AG10803 (cell line): ENCODE data around the gene CTXN1.
"Not testable (repeated sequence)": the region's sequence is repeated elsewhere in the genome, so short reads cannot be mapped to it uniquely, and the experiment has no call there.

ENCODE experiments used
- DNase-seq: peaks from one replicate; pipeline ENCODE4 v3.0.0; 2010; ENCODE audit warnings: low read depth
- H3K4me3 ChIP-seq: 2 replicates; pipeline ENCODE4 v1.5.1; 2011; ENCODE audit warnings: mild to moderate bottlenecking, low read length, control low read depth
- CTCF ChIP-seq: conservative IDR thresholded peaks from 2 replicates; pipeline ENCODE4 v1.5.1; 2011; ENCODE audit warnings: mild to moderate bottlenecking, low read length, control low read depth, inconsistent platforms

The CTXN1 gene

DNA sequence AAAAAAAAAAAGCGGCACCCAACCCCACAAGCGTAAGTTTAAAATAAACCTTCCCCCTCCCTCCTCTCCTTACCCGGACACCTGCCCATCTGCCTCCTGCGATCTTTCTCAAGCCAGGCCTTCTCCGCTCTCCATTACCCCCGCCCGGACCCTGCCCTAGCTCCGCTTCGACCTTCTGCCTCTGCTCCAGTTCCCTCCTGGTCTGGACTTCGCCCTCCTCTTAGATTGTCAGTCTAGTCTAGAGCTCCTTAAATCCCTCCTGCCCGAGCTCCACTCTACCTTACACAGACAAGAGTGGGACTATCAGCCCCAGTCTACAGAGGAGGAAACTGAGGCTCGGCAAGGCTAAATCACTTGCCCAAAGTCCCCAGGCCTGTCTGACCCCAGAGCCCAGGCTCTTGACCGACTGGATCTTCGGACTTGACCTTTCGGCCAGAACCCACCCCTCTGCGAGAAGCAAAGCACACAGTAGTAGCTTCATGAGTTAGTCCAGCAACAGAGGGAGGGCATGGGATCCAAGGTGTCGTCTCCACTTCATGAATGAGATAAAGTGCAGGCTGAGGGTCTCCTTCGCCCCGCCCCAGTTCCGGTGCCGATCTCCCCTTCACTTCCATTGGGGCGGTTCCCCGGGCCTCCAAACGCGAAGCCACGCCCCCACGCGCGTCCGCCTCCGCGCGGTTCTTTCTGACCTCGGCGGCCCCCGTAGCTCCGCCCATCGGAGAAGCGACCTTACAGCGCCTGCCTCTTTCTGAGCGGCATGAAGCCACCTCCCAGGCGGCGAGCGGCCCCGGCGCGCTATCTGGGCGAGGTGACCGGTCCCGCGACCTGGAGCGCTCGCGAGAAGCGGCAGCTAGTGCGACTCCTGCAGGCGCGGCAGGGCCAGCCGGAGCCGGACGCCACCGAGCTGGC is 6.1 kb downstream of the CTXN1 start, which contains the start of gene SNAPC2:
Gene SNAPC2, plus strand, starts transcription at position 729 of the 909 bp plus-strand sequence. Its CDS starts 29 bp downstream, at position 758.
- H3K4me3 ChIP-seq = peak within 1 kb of the TSS; percentile 75
- DNase-seq = peak; percentile 95
- no peak for TF ChIP-seq CTCF

- no peak for TF ChIP-seq CTCF
- no peak overlapping the region for H3K4me3 ChIP-seq
- no peak for DNase-seq
Observed at GRCh38 chr19:7918615-7919421, 7.1 kb downstream of the CTXN1 start.

DNA sequence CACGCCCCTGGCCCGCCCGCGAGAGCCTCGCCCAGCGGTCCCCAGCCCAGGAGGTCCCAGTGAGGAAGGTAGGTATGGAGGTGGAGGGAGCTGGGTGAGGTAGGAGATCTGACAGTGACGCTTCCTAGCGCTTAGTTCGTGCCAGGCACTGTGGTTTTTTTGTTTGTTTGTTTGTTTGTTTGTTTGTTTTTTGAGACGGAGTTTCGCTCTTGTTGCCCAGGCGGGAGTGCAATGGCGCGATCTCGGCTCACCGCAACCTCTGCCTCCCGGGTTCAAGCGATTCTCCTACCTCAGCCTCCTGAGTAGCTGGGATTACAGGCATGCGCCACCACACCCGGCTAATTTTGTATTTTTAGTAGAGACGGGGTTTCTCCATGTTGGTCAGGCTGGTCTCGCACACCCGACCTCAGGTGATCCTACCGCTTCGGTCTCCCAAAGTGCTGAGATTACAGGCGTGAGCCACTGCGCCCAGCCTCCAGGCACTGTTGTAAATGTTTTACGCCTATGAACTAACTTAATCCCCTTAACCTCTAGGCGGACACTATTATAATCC is 7.8 kb downstream of the CTXN1 start:
- H3K4me3 ChIP-seq = peak overlapping the region; percentile 41
- DNase-seq = not testable (repeated sequence)

DNA sequence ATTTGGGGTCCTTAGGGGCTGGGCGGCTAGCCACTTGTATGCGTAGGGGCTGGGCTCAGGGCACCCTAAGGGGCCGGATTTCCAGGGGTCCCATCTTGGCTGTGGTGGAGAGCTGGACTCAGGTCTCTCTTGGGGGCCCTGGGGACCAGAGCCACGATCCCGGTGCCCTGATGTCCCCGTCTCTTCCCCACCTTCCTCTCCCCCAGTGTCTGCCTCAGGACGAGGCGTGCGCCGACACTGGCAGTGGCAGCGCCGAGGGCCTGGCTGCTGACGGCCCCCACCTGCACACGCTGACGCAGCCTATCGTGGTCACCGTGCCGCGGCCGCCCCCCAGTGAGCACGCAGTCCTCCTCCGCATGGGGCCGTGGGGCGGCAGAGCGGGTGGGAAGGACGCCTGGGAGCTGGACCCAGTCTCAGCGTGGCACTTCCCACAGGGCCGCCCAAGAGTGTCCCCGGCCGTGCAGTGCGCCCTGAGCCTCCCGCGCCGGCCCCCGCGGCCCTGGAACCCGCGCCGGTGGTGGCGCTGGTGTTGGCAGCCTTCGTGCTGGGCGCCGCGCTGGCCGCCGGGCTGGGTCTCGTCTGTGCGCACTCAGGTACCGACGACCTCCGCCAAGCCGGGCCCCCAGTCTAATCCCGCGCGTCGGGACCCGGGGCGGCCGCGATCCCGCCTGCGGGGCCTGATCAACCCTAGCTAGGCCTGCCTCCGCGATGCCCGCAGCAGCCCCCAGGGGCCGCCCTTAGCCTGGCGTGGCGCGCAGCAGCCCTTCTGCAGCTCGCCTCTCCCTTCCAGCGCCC is 8.5 kb downstream of the CTXN1 start:
- TF ChIP-seq CTCF = peak; percentile 55
- DNase-seq = peak; percentile 59
- H3K4me3 ChIP-seq = peak overlapping the region; percentile 43

- DNase-seq = no peak
- H3K4me3 ChIP-seq = peak overlapping the region; percentile 43
- TF ChIP-seq CTCF = no peak
Observed at GRCh38 chr19:7916955-7917266, 9.0 kb downstream of the CTXN1 start.

GRCh38 chr19:7916103-7916954 is 9.6 kb downstream of the CTXN1 start:
- no peak for TF ChIP-seq CTCF
- H3K4me3 ChIP-seq = peak overlapping the region; percentile 54

More at GRCh38 chr19:7916103-7916954, 9.6 kb downstream of the CTXN1 start:
- DNase-seq = no peak
